GM18870 (cell line): ENCODE measurements around the gene EMSY.

Experiments
- ATAC-seq: cut with Tn5 transposase; IDR thresholded peaks from one replicate; pipeline ENCODE4 v1.9.1; 2021; ENCODE audit warnings: moderate library complexity; ENCODE audit not compliant: unreplicated experiment

EMSY gene

GRCh38 chr11:76512851-76513653 is 68.2 kb downstream of the EMSY start:
- ATAC-seq, result no peak

GRCh38 chr11:76513654-76514034 is 68.8 kb downstream of the EMSY start:
- no peak for ATAC-seq

GRCh38 chr11:76515494-76515893 is 70.7 kb downstream of the EMSY start:
- ATAC-seq, result no peak

GRCh38 chr11:76523147-76523546 is 78.3 kb downstream of the EMSY start:
- ATAC-seq, result no peak

- ATAC-seq, result no peak
Measured at GRCh38 chr11:76523786-76524436, 79.1 kb downstream of the EMSY start.

GRCh38 chr11:76524461-76524860 is 79.6 kb downstream of the EMSY start:
- no peak for ATAC-seq

- ATAC-seq, result no peak
Measured at GRCh38 chr11:76524919-76525318, 80.1 kb downstream of the EMSY start.

- ATAC-seq, result no peak
Measured at GRCh38 chr11:76526878-76527277, 82.1 kb downstream of the EMSY start.

GRCh38 chr11:76542436-76542835 is 97.6 kb downstream of the EMSY start:
- ATAC-seq, result no peak

- ATAC-seq, result no peak
Measured at GRCh38 chr11:76543006-76543703, 98.3 kb downstream of the EMSY start.

GRCh38 chr11:76550781-76551180 is 106.0 kb downstream of the EMSY start:
- ATAC-seq, result no peak

GRCh38 chr11:76551400-76551799 is 106.6 kb downstream of the EMSY start:
- ATAC-seq, result no peak

- ATAC-seq, result no peak
Measured at GRCh38 chr11:76552987-76553386, 108.2 kb downstream of the EMSY start.

- ATAC-seq, result no peak
Measured at GRCh38 chr11:76553554-76554476, 109.0 kb downstream of the EMSY start.

- no peak for ATAC-seq
Measured at GRCh38 chr11:76554767-76555166, 109.9 kb downstream of the EMSY start.

- no peak for ATAC-seq
Measured at GRCh38 chr11:76557466-76557865, 112.6 kb downstream of the EMSY start.

- ATAC-seq, result no peak
Measured at GRCh38 chr11:76558473-76558872, 113.7 kb downstream of the EMSY start.

GRCh38 chr11:76558891-76559290 is 114.1 kb downstream of the EMSY start:
- ATAC-seq, result no peak

GRCh38 chr11:76559346-76559745 is 114.5 kb downstream of the EMSY start:
- no peak for ATAC-seq

- ATAC-seq, result no peak
Measured at GRCh38 chr11:76560219-76560618, 115.4 kb downstream of the EMSY start.

- no peak for ATAC-seq
Measured at GRCh38 chr11:76561245-76561644, 116.4 kb downstream of the EMSY start.
